GM18870 (cell line): ENCODE measurements around the gene BLTP3B.
A peak's percentile ranks its signal among the peaks of the same experiment; 100 is the strongest.
"Not testable (repeated sequence)": the region's sequence is repeated elsewhere in the genome, so short reads cannot be mapped to it uniquely, and the experiment has no call there.

ENCODE experiments used
- ATAC-seq: cut with Tn5 transposase; IDR thresholded peaks from one replicate; pipeline ENCODE4 v1.9.1; 2021; ENCODE audit warnings: moderate library complexity; ENCODE audit not compliant: unreplicated experiment

BLTP3B gene, protein sequence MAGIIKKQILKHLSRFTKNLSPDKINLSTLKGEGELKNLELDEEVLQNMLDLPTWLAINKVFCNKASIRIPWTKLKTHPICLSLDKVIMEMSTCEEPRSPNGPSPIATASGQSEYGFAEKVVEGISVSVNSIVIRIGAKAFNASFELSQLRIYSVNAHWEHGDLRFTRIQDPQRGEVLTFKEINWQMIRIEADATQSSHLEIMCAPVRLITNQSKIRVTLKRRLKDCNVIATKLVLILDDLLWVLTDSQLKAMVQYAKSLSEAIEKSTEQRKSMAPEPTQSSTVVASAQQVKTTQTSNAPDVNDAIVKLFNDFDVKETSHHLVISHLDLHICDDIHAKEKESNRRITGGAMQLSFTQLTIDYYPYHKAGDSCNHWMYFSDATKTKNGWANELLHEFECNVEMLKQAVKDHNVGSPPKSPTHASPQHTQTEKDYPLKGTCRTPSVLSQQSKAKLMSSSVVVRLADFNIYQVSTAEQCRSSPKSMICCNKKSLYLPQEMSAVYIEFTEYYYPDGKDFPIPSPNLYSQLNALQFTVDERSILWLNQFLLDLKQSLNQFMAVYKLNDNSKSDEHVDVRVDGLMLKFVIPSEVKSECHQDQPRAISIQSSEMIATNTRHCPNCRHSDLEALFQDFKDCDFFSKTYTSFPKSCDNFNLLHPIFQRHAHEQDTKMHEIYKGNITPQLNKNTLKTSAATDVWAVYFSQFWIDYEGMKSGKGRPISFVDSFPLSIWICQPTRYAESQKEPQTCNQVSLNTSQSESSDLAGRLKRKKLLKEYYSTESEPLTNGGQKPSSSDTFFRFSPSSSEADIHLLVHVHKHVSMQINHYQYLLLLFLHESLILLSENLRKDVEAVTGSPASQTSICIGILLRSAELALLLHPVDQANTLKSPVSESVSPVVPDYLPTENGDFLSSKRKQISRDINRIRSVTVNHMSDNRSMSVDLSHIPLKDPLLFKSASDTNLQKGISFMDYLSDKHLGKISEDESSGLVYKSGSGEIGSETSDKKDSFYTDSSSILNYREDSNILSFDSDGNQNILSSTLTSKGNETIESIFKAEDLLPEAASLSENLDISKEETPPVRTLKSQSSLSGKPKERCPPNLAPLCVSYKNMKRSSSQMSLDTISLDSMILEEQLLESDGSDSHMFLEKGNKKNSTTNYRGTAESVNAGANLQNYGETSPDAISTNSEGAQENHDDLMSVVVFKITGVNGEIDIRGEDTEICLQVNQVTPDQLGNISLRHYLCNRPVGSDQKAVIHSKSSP (N-terminal part only)

DNA sequence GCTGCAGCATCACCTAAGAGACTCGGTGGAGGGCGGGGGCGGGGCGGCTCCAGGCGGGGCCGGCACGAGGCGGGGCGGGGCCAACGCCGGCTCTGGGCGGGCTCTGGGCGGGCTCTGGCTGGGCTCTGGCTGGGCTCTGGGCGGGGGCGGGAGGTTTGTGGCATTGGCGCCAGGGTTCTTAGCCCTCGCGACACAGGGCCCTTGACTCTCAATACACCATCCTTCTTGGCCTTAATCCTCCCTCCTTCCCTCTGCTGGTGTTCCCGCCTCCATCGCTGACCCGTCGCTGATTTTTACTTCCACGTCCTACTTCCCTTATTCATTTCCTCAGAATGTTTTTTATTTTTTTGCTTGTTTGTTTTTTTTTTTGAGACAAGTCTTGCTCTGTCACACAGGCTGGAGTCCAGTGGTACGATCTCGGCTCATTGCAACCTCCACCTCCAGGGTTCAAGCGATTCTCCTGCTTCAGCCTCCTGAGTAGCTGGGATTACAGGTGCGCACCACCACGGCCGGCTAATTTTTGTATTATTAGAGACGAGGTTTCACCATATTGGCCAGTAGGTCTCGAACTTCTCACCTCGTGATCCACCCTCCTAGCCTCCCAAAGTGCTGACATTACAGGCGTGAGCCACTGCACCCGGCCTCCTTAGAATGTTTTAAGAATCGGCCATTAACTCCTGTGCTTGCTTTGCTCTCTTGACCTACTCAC lies at the start of gene BLTP3B:
Gene BLTP3B, minus strand, starts transcription at position 24 of the 709 bp plus-strand sequence. CDS start 239 bp downstream, outside the sequence.
- ATAC-seq = peak; percentile 32

DNA sequence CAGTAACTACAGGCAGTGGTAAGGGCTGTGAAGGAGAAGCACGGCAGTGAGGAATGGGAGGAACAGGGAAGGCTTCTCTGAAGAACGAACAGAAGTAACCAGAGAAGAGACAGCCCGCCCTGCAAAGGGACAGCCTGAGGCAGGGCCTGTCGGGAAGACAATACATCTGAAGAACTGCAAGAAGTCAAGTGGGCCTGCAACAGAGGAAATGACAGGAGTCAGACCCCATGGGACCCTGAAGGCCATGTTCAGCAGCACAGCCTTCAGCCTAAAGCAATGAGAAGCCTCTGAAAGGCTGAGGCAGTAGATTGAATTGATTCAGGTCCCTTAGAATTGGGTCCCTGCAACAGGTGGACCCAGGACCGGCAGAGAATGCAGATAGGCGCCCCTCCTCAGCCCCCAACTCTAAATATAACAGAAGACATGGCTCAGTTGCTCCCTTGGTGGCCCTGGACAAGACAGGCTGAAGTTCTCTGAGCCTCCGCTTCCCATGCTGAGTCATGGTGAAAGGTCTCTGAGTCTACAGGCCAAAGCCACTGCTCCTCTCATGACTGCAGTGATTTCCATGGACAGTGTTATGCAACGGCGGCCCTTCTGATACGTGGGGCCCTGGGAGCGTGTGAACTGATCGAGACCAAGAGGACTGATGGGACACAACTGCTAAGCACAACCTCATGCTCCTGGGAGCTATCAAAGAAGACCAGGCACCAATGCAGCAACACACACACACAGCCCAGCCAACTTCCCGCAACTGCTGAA lies 47.1 kb upstream of the BLTP3B start:
- ATAC-seq = no peak

DNA sequence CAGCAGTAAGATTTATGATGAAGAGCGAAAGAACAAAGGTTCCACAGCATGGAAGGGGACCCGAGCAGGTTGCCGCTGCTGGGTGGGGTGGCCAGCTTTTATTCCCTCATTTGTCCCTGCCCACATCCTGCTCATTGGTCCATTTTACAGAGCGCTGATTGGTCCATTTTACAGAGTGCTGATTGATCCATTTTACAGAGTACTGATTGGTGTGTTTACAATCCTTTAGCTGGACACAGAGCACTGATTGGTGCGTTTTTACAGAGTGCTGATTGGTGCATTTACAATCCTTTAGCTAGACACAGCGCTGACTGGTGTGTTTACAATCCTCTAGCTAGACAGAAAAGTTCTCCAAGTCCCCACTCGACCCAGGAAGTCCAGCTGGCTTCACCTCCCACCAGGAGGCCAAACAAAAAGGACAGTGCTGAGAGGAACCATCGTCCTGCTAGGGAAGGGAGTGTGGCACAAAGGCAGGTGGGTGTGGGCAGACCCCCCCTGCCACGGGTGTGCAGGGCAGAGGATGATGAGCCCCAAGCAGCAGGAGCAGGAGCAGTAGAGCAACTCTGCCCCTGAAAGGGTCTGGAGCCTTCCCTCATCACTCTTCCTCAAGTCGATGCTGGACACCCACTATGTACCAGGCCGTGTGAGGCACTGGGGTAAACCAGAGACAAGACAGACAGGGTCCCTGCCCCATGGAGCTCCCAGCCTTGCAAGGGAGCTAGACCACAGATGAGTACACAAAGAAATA lies 46.4 kb upstream of the BLTP3B start:
- ATAC-seq = not testable (repeated sequence)

DNA sequence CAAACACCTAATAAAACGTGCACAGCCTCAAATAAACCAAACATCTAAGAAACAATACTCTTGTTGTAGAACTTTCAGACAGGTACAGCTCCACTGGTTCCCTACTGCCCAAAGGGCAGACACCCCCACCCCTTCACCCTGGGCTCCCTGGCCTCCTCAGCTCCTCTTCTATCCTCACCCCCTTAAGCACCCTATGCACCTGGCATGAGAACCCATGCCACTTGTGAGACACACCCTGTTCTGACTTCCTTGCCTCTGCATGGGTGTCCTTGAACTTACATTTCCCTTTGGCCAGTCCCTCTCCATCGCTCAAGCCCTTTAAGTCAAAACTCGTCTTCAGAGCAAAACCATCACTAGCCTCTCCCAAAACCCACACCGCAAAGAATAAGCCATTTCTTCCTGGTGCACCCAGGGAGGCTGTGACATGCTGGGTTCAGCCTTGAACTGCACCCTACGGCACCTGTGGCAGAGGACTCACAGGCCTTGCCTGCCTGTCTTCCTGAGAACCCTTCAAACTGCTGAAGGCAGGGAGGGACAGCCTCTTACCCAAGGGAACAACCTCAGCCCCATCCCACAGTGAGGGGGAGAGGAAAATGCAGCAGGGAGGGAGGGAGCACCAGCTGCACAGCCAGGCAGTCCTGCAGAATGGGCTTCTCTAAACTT lies 45.3 kb upstream of the BLTP3B start:
- no peak for ATAC-seq

DNA sequence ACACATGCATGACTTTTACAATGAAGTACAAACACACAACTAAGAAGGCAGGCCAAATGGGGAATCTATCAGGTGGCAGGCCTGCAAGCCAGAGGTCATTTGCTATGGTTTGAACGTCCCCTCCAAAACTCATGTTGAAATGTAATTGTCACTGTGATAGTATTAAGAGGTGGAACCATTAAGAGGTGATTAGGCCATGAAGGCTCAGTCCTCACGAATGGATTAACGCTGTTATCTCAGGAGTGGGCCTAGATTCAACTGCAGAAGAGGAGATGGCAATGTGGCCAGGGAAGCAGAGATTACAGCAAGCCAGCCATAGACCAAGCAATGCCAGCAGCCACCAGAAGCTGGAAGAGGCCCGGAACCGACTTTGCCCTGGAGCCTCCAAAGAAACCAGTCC lies 44.4 kb upstream of the BLTP3B start:
- ATAC-seq = no peak

DNA sequence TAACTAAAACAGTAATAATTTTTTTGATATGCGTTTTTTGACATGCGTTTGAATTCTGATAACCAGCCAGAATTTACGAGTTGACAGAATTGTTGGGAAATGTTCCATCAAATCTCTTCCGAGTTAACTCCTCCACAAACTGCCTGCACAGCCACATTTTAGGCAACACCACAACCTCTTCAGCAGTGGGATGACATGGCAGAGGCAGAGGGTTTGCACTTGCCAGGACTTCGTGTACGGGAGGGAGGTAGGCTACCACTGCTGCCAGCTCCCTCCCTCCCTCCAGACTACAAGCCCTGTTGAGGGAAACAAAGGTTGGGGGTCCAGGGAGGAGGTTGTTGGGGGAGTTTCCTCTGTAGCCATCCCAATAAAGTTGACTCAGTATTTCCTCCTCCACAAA lies 43.4 kb upstream of the BLTP3B start:
- no peak for ATAC-seq

DNA sequence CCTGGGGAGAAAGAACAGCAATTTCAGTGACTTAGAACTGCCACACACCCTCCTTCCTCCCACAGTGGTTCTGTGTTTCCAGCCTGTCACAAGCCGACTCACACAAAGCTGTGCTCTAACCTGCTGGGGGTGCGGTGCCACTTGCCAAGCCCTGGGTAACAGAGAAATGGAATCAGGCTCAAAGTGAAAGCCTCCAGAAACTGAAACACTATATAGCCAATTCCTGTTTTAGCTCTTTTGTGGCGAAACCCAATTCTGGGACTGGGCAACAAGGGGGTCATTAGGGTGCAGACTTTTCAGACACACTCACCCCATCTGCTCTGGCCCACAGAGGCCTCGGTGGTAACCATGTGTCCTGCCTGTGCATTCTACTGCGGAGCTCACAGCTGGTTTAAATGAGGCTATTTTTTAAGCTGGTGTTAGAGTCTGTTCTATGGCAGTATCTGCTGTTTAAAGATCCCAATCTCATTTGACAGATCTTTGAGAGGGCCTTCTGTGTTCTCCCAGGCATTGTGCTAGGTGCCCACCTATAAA lies 42.8 kb upstream of the BLTP3B start:
- ATAC-seq = peak; percentile 90

DNA sequence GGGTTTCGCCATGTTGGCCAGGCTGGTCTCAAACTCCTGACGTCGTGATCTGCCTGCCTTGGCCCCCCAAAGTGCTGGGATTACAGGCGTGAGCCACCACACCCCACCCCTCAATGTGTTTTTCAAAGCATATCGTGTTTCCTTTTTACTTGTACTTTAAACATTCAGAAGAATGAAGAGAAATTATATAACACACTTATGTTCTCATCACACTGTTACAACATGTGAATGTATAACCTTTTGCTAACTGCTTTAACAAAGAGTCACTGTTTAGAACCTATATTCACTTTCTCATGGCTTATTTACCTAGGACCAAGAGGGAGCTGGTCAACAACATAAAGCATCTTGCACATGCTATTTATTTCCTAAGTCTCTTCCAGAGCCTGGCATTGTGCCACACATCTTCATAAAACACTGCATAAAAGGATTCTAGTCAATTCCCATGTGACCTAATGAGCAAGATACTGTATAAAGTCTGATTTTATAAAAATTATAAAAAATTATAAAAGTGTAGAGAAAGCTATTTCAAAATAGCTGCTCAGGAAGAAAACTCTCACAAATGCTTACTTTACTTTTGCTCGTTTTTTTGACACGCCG lies 42.0 kb upstream of the BLTP3B start:
- ATAC-seq = no peak

DNA sequence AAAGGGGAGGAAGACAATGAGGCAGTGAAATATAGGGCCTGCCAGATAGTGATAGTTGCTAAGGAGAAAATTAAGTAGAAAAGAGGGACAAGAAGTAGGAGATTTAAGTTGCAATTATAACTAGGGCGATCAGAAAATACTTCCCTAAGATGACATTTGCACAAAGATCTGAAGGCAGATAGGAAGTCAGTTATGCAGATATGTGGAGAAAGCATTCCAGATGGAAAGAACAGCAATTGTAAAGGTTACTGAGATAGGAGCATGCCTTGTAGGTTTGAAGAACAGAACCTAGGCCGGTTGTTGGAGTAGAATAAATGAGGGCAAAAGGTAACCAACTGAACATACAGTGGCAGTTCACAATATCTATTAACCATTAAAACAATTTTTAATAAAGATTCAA lies 36.6 kb upstream of the BLTP3B start:
- ATAC-seq = no peak

DNA sequence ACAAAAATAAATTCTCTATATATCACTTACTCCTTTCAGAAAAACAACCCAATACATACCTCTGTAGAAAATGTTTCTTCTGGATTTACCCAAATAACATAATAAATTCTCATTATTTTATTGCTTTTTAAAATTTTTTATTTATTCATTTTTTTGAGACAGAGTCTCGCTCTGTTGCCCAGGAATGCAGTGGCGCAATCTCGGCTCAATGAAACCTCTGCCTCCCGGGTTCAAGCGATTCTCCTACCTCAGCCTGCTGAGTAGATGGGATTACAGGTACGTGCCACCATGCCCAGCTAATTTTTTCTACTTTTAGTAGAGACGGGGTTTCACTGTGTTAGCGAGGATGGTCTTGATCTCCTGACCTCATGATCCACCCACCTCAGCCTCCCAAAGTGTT lies 33.8 kb upstream of the BLTP3B start:
- ATAC-seq = not testable (repeated sequence)

DNA sequence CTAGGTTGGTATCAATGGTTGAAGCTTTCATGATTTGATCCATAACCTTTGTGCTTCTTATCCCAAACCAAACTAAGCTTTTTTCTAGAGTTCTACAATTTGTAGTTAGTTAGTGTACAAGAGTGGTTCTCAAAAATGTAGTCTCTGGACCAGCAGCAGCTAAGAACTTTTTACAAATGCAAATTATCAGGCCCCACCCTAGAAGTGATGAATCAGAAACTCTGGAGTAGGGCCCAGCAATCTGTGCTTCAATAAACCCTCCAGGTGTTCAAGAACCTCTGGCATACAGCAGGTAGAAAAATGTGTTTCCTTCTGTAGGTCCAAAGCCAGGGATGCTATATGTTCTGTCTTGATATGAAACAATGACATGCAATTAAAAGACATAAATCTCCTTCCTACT lies 31.8 kb upstream of the BLTP3B start:
- no peak for ATAC-seq

DNA sequence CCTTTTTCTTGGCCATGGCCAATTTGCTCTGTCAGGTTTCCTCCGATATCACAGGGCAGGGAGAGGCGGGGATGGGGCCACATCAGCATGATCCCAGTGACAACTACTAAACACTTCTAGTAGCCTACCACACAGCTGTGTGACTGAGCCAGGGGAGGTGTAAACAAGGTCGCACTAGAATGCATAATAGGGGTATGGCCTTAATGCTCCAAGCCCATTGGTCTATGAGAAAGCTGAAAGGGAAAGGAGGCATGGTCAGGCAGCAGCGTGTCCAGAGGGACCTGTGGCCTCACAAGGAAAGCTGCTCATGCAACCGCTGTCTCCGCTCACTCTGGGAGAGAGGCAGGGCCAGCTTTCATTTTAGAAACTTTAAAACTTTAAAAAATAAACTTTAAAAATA lies 30.4 kb upstream of the BLTP3B start:
- no peak for ATAC-seq

DNA sequence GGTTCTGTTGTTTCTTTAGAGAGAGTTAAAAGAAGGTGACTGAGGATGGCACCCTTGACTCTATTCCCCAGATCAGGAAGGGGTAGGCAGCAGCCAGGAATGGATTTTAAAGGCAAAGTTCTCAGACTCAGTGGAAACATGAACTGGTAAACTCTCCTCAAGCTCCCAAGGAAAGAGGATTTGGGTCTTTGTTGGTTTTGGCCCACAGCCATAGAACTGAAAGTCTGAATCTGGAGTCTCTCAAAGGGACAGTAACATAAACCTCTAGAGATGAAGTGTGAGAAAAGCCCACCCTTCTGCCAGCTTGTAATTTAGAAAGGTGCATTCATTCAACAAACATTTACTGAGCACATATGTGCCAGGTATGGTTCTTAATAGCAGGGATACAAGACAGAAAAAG lies 28.6 kb upstream of the BLTP3B start:
- ATAC-seq = no peak

DNA sequence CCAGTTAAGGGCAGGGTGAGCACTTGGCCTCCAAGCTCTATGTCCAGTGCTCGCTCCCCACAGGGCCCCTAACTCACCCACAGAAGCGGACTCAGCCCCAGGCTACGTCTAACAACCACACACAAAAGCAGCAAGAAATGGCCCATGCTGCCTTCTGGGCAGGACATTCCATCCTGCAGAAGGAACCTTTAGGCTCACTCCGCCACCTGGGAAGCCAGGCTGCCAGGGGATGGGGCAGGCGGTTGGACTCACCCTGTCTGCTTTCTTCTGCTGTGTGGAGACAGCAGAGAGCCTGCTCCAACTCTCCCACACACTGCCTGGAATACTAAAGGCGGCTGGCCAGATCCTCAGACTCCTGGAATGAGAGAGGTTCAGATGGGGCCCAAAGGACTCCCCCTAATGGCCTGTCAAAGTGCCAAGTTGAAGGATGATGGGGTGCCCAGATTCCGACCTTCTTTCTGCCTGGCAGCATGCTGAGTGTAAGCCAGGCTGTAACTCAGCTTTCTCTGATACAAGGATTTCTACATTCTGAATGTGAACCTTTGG lies 27.7 kb upstream of the BLTP3B start:
- no peak for ATAC-seq

DNA sequence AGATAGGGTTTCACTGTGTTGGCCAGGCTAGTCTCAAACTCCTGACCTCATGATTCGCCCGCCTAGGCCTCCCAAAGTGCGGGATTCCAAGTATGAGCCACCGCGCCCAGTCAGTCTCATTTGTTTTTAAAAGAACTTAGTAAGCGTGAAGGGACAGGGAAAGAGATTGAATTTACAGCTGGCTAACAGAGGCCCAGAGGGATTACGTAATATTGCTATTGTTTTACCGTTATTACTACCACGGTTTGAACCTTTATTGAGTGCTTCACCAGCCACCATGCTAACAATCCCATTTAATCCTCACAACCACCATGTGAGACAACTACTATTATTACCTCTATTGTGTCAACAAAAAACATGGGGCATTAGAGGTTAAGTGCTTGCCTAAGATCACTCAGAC lies 26.7 kb upstream of the BLTP3B start:
- ATAC-seq = no peak

DNA sequence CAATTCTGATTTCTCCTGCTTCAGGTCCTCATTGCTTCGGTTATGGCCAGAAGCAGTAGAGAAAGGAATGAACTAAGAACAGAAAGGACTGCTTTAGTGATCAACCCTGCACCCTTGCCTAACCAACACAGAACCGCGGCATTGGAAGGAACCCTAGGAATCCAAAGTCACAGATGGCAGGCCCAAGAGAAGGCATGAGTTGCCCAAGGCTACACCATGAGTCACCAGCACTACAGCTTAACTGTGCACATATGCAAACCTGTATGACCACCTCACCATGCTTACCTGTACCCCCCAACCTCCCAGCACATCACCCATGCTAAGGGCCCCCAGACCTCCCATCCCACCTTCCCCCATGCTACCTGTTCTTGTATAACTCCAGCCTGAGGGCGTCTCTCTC lies 25.9 kb upstream of the BLTP3B start:
- no peak for ATAC-seq

DNA sequence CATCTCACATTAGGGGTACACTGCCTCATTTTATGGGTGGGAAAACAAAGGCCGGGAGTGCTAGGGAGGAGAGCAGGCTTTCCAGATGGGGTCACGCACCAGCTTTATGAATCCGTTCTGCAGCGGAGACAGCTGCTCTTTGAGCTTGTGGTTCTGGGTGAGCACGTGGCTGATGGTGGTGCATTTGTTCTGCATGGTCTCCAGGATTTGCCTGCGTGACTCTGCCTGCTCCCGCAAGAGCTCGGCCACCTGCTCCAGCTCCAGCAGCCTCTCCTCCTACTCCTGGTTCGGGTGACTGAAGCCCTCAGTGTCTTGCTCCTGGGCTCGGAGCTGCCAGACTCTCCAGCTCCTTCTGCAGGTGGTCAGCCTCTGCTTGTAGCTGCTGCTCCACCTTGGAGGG lies 23.6 kb upstream of the BLTP3B start:
- no peak for ATAC-seq

DNA sequence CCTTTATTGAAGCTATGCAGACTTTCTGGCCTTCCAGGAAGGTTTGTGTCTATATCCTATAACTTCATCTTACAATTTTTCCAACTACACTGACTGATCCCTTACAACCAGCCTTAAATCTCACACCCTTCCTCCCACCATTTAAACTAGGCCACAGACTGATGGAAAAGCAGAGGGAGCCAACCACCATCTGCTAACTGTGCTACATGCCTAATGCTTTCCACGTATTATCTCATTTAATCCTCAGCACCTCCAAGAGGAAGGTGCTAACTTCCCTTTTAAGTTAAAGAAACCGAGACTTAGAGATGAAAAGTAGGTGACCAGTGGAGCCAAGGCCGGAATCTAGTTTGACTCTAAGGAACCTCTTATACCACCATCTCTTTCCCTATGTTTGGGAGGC lies 22.7 kb upstream of the BLTP3B start:
- no peak for ATAC-seq
